Transverse colon (tissue), 4 donors: ENCODE measurements around the gene PHETA1.

Experiments used
- EP300 ChIP-seq: sonication (generic); formaldehyde crosslinking; IDR thresholded peaks from one replicate; pipeline ENCODE4 v1.6.1; 2017; ENCODE audit warnings: antibody characterized with exemption, low read depth
- POLR2A ChIP-seq: fragments of 450-650 bp; IDR thresholded peaks from one replicate; pipeline ENCODE4 v1.6.1; 2016; ENCODE audit warnings: antibody characterized with exemption, mild to moderate bottlenecking, moderate library complexity
- POLR2AphosphoS5 ChIP-seq, 3 donors: sonication (generic); formaldehyde crosslinking; IDR thresholded peaks; one replicate each; pipeline ENCODE4 v1.6.1; 2016; ENCODE audit warnings: antibody characterized with exemption in 3 of 3
- TF ChIP-seq, protein P1 (sequence below), 5 experiments: fragments of 200-600 bp in 3 of 5; fragments of 450-650 bp in 2 of 5; sonication (generic) in 3 of 5; IDR thresholded peaks; 1 replicate in 2 of 5; 2 replicates in 3 of 5; pipeline ENCODE4 v1.5.1; 2016 to 2017; ENCODE audit warnings: antibody characterized with exemption in 5 of 5, inconsistent platforms in 3 of 5, mild to moderate bottlenecking in 2 of 5, moderate library complexity in 1 of 5

GRCh38 chr12:111338096-111338495 lies 30.8 kb downstream of the PHETA1 start:
- TF ChIP-seq, protein P1, sequence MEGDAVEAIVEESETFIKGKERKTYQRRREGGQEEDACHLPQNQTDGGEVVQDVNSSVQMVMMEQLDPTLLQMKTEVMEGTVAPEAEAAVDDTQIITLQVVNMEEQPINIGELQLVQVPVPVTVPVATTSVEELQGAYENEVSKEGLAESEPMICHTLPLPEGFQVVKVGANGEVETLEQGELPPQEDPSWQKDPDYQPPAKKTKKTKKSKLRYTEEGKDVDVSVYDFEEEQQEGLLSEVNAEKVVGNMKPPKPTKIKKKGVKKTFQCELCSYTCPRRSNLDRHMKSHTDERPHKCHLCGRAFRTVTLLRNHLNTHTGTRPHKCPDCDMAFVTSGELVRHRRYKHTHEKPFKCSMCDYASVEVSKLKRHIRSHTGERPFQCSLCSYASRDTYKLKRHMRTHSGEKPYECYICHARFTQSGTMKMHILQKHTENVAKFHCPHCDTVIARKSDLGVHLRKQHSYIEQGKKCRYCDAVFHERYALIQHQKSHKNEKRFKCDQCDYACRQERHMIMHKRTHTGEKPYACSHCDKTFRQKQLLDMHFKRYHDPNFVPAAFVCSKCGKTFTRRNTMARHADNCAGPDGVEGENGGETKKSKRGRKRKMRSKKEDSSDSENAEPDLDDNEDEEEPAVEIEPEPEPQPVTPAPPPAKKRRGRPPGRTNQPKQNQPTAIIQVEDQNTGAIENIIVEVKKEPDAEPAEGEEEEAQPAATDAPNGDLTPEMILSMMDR (IDR thresholded peaks at IDR 0.05): no peak
- TF ChIP-seq EP300 (no peak), POLR2A (no peak), POLR2AphosphoS5 (IDR thresholded peaks at IDR 0.05) (no peak)
